Measurements from ENCODE around the gene NANS.
A peak's percentile ranks its signal among the peaks of the same experiment; 100 is the strongest.
"Not testable (repeated sequence)": the region's sequence is repeated elsewhere in the genome, so short reads cannot be mapped to it uniquely, and the experiment has no call there.

NANS gene

GRCh38 chr9:98056269-98057137, at the start of gene NANS:
Gene NANS (plus strand): TSS chr9:98056732. CDS start chr9:98056809, 77 bp downstream.
- DNase-seq (ENCODE audit: low read depth), result peak; percentile 87

- DNase-seq (ENCODE audit: low read depth), result no peak
These were observed 49.1 kb upstream of the NANS start for GRCh38 chr9:98007251-98007928.

- no peak for DNase-seq (ENCODE audit: low read depth)
These were observed 47.8 kb upstream of the NANS start for GRCh38 chr9:98008764-98009163.

- no peak for DNase-seq (ENCODE audit: low read depth)
These were observed 47.1 kb upstream of the NANS start for GRCh38 chr9:98009437-98009836.

GRCh38 chr9:98009936-98010335, 46.6 kb upstream of the NANS start:
- no peak for DNase-seq (ENCODE audit: low read depth)

- DNase-seq (ENCODE audit: low read depth), result no peak
These were observed 46.1 kb upstream of the NANS start for GRCh38 chr9:98010445-98010844.

- no peak for DNase-seq (ENCODE audit: low read depth)
These were observed 45.4 kb upstream of the NANS start for GRCh38 chr9:98011122-98011521.

GRCh38 chr9:98016137-98016680, 40.3 kb upstream of the NANS start:
- DNase-seq (ENCODE audit: low read depth), result no peak

GRCh38 chr9:98017306-98017705, 39.2 kb upstream of the NANS start:
- DNase-seq (ENCODE audit: low read depth), result no peak

- DNase-seq (ENCODE audit: low read depth), result no peak
These were observed 38.2 kb upstream of the NANS start for GRCh38 chr9:98018347-98018746.

GRCh38 chr9:98019098-98019497, 37.4 kb upstream of the NANS start:
- DNase-seq (ENCODE audit: low read depth), result no peak

- DNase-seq (ENCODE audit: low read depth), result not testable (repeated sequence)
These were observed 36.7 kb upstream of the NANS start for GRCh38 chr9:98019869-98020268.

- no peak for DNase-seq (ENCODE audit: low read depth)
These were observed 35.9 kb upstream of the NANS start for GRCh38 chr9:98020476-98021145.

- DNase-seq (ENCODE audit: low read depth), result no peak
These were observed 35.1 kb upstream of the NANS start for GRCh38 chr9:98021306-98022040.

GRCh38 chr9:98022447-98022846, 34.1 kb upstream of the NANS start:
- DNase-seq (ENCODE audit: low read depth), result no peak

- no peak for DNase-seq (ENCODE audit: low read depth)
These were observed 31.8 kb upstream of the NANS start for GRCh38 chr9:98024702-98025101.

GRCh38 chr9:98031169-98031568, 25.4 kb upstream of the NANS start:
- no peak for DNase-seq (ENCODE audit: low read depth)

GRCh38 chr9:98031935-98032334, 24.6 kb upstream of the NANS start:
- no peak for DNase-seq (ENCODE audit: low read depth)

GRCh38 chr9:98034593-98035546, 21.7 kb upstream of the NANS start:
- DNase-seq (ENCODE audit: low read depth), result peak; percentile 86

- no peak for DNase-seq (ENCODE audit: low read depth)
These were observed 19.2 kb upstream of the NANS start for GRCh38 chr9:98037357-98037756.

GRCh38 chr9:98038958-98039357, 17.6 kb upstream of the NANS start:
- DNase-seq (ENCODE audit: low read depth), result no peak

Measured in activated gamma-delta T cell treated with anti-CD3 and anti-CD28 coated beads, Interleukin-2, amount 50 U/mL, for 16 hours (primary cell).